Tongue (tissue), 2 donors: ENCODE data around the gene UTP15. TPM values are rescaled to one million over a fixed set of nuclear protein-coding genes. Genes with fewer than 3 reads are reported as not detected.

ENCODE experiments used
- DNase-seq: peaks from one replicate; pipeline ENCODE4 v3.0.0-alpha.2; 2015
- total RNA-seq: library from RNA; depleted of rRNA; stranded (reverse); fragments of >200 nt; gene quantifications from one replicate; pipeline ENCODE4 v1.2.3, GENCODE V29; 2014

UTP15 gene
- total RNA-seq = 30.9 TPM

GRCh38 chr5:73565139-73565968 is at the start of gene UTP15, which contains the start of gene ANKRA2:
Gene UTP15, plus strand, starts transcription at chr5:73565743. Its CDS starts 1,602 bp downstream, at chr5:73567345.
Gene ANKRA2, minus strand, starts transcription at chr5:73565639. Its CDS starts 2,758 bp downstream, at chr5:73562881.
- DNase-seq = peak; percentile 100

GRCh38 chr5:73519531-73520283 is 45.8 kb upstream of the UTP15 start:
- DNase-seq = peak; percentile 90

- no peak for DNase-seq
These were observed 42.6 kb upstream of the UTP15 start for GRCh38 chr5:73522989-73523388.

DNA sequence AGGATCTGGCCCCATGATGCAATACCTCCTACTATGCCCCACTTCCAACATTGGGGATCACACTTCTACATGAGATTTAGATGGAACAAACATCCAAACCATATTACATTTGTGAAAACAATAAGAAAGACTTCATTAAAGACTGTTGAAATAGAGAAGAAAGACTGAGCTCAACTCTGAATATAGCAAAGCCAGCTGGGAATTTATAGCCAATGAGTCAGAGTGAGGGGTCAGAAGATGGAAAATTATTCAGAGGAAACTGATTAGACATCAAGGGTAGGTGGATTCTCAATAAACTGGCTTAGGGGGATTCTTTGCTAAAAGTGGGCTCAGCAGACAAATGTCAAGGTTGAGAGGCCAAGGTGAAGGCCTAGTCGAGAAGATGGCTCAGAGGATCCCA is 41.7 kb upstream of the UTP15 start:
- DNase-seq = no peak

GRCh38 chr5:73525606-73526203 is 39.8 kb upstream of the UTP15 start:
- no peak for DNase-seq

GRCh38 chr5:73528248-73528647 is 37.3 kb upstream of the UTP15 start:
- no peak for DNase-seq

DNA sequence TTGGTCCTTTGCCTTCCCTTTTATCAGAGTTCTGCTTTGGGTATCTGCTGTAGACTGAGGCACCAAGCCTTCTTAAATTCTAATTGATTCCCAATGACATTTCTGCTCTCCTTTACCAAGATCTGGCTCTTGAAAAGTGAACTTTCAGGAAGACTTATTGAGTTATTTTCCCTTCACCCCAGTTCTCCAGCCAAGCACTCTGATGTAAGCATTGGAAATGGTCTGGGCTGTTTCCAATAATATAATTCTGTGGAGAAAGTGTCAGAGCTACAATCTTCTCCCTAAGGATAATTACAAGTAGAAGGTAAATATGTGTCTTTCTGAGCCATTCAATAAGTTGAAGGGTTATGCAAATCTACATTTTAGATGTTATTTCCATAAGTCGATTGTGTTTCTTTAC is 36.5 kb upstream of the UTP15 start:
- no peak for DNase-seq

DNA sequence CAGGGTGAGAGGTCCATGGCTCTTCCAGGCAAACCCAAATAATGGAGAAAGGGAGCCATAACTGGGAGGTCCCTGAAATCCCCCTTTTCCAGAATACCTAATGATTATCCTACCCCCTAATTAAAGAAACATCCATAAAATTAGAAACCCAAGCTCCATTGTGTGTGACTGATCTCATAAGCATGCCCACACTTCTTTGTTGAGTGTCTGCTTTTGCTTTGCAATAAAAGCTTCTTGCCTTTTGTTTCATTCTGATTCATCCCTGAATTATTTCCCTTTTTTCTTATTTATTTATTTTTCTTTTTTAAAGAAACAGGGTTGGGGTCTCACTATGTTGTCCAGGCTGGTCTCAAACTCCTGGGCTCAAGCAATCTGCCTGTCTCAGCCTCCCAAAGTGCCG is 34.2 kb upstream of the UTP15 start:
- DNase-seq = no peak

DNA sequence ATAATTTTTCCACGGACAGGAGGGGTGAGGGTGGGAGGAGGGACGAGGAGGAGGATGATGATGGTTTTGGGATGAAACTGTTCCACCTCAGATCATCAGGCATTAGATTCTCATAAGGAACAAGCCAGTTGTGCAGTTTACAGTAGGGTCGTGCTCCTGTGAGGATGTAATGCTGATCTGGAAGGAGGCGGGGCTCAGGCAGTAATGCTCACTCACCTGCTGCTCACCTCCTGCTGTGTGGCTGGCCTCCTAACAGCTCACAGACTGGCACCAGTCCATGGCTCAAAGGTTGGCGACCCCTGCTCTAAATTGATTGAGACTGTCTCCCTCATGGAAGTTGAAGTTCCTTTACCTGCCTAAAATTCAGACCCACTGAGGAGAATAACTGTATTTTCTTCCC is 33.3 kb upstream of the UTP15 start:
- DNase-seq = no peak

DNA sequence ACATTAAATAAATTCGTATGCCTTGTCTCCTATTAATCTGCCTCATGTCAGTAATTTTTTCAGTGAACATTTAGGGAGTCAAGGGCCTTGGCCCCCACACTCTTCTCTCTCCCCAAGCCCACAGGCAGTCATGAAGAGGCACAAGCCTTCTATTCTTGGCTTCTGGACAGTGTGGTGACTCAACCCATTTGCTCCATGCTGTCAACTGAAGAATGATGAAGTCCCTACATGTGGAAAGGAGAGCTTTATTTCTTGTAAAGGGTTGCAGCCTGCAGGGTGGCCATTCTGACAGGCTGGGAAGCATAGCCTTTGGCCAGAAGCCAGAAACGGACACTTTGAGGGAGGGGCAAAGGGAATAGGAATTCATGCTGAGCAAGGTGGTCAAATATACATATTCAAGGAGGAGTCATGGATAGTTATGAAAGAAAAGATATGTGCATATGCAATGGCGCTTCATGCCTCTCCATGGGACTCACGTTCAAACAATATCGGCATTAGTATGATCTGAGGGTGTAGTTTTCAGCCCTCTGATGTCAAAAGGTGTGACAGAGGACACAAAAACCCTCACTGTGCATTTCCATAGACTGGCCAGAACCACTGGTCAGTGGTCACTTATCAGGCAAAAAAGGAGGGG is 31.4 kb upstream of the UTP15 start:
- no peak for DNase-seq

DNA sequence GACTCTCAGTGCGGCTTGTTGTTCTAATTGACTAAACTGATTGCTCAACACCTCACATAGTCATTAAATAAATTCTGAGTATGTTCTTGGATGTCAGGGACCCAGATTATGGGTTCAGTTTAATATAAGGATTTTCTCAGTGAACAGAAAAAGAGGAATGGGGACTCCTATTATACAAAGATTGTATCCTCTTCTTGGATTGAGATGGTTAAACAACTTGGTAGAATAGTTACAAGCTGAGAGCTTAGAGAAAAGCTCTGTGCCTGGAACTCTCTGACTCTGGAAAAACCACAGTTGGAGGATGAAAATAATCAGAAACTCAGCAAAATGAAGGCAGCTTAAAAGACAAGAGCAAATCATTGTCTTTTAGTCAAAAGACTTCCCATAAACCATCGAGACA is 30.6 kb upstream of the UTP15 start:
- no peak for DNase-seq

DNA sequence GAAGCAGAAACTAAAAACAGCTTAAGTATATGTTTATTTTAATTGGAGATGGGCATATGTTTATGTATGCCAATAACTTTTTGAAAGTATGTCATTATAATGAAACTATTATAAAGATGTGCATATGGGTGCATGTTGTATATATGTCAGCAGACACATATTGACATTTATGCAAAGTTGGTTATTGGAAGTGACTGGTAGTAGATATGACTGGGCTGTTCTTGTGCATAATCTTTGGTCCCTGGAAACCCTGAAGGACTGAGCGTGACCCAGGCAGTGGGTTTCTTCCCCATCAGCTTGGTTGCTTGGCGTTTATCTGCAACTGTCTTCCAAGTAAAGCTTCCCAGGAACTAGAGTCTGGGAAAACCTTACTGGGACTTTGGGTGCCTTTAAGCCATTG is 25.8 kb upstream of the UTP15 start:
- no peak for DNase-seq

DNA sequence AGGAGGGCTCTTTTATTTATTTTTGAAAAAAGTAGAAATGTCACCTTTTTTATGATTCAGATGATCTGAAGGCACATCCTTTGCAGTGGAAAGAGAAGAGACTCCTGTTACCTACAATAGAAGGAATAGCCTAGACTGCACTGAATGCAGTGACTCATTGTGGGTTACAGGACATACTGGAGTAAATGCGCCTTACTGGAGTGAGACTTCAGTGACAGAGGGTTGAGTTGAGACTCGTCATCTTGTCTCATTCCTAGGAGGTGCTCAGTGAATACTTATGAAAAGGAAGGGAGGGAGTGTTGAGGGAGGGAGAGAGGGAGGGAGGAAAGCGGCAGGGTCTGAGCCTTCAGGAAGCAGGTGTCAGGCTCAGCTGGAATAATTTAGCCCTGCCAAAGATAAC is 25.4 kb upstream of the UTP15 start:
- no peak for DNase-seq

GRCh38 chr5:73542020-73542419 is 23.5 kb upstream of the UTP15 start:
- no peak for DNase-seq

- DNase-seq = peak; percentile 67
These were observed 20.8 kb upstream of the UTP15 start for GRCh38 chr5:73544429-73545402.

DNA sequence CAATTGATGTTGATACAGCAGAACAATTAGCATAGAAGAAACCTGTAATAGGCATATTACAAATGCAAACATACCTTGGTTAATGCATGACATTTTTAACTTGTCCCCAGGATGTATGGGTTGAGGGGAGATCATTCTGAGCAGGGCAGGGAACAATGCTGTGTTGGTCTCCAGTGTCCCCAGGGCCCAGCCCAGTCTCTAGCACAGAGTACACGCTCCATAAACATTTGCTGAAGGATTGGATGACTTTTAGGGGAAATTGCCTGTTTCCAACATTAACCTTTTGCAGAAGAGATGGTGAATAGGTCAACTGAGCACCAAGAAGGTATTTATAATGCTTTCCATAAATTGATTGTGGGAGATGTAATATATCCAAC is 20.2 kb upstream of the UTP15 start:
- DNase-seq = no peak

DNA sequence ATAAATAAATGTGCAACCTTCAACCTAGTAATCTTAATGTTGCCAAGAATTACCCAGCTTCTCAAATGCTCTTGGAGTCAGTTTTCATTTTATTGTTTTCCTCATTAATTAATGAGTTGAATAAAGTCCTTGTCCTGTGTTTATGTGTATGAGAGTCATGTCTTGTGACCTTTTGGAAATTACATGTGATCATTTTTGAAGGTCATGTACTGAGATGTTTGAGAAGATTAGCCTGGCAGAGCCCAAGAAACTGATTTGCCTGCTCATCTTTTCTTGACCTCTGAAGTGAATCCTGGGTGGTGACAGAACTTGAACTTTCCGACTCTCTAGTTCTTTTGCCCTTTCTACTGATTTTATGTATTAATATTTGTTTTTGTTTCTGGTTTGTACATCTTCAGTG is 15.5 kb upstream of the UTP15 start:
- no peak for DNase-seq

GRCh38 chr5:73552642-73553041 is 12.9 kb upstream of the UTP15 start:
- DNase-seq = no peak

GRCh38 chr5:73558950-73559349 is 6.6 kb upstream of the UTP15 start:
- no peak for DNase-seq

GRCh38 chr5:73564018-73564417 is 1.5 kb upstream of the UTP15 start:
- no peak for DNase-seq

DNA sequence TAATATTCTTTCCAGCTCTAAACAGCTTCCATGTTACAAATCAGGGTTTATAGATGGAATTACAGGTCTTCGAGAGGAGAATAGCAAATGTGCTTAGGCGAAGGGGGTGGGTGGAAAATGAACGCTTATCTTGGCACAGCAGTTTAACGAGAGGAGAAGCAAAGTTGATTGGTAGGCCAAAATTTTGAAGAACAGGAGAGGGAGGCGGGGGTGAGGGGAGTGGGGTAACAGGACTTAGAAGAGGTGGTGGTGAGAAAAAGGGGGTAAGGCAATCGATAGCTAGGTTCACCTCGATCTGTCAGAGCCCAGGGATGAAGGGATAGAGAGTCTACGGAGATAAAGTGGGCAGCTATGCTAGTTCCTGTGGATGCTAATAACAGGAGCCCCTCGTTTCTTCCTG is 868 bp upstream of the UTP15 start:
- peak; percentile 36 for DNase-seq
